Sigmoid colon (tissue), 7 donors: ENCODE data around the gene KLF5. TPM values are rescaled to one million over a fixed set of nuclear protein-coding genes. Genes with fewer than 3 reads are reported as not detected.

Experiments used
- DNase-seq: peaks from one replicate; pipeline ENCODE4 v3.0.0-alpha.2; 2019
- H3K27ac ChIP-seq, 4 donors: fragments of 200-600 bp; sonication (generic); one replicate each; pipeline ENCODE4 v1.5.1; 2016 to 2019; ENCODE audit warnings: mild to moderate bottlenecking in 1 of 4
- H3K27me3 ChIP-seq, 3 donors: fragments of 200-600 bp; sonication (generic); one replicate each; pipeline ENCODE4 v1.5.1; 2019; ENCODE audit warnings: mild to moderate bottlenecking in 1 of 3
- H3K36me3 ChIP-seq, 4 donors: fragments of 200-600 bp; sonication (generic); one replicate each; pipeline ENCODE4 v1.5.1; 2016 to 2019
- H3K4me1 ChIP-seq, 4 donors: fragments of 200-600 bp; sonication (generic); one replicate each; pipeline ENCODE4 v1.5.1; 2017 to 2019
- H3K4me3 ChIP-seq, 4 donors: fragments of 200-600 bp; sonication (generic); one replicate each; pipeline ENCODE4 v1.5.1; 2017 to 2019; ENCODE audit warnings: mild to moderate bottlenecking in 2 of 4, moderate library complexity in 1 of 4
- H3K9me3 ChIP-seq, 4 donors: fragments of 200-600 bp in 3 of 4; sonication (generic) in 3 of 4; one replicate each; pipeline versions ENCODE4 v1.5.1 to v1.6.1; 2013 to 2019
- CTCF ChIP-seq, 4 experiments: fragments of 450-650 bp in 3 of 4; fragments of 200-600 bp in 1 of 4; IDR thresholded peaks; one replicate each; pipeline ENCODE4 v1.5.1; 2016 to 2019; ENCODE audit warnings: antibody characterized with exemption in 4 of 4, mild to moderate bottlenecking in 3 of 4, moderate library complexity in 2 of 4
- EP300 ChIP-seq, 4 donors: sonication (generic); formaldehyde crosslinking; IDR thresholded peaks; one replicate each; pipeline ENCODE4 v1.6.1; 2017; ENCODE audit warnings: antibody characterized with exemption in 4 of 4
- POLR2A ChIP-seq, 2 donors: fragments of 450-650 bp; IDR thresholded peaks; one replicate each; pipeline ENCODE4 v1.6.1; 2016; ENCODE audit warnings: antibody characterized with exemption in 2 of 2, mild to moderate bottlenecking in 2 of 2, moderate library complexity in 2 of 2
- POLR2AphosphoS5 ChIP-seq, 4 donors: sonication (generic); formaldehyde crosslinking; IDR thresholded peaks; one replicate each; pipeline ENCODE4 v1.6.1; 2017; ENCODE audit warnings: antibody characterized with exemption in 4 of 4
- WGBS, 2 donors: extraction: QIAGEN DNeasy Blood & Tissue Kit; methylation state at CpG; one replicate each; pipeline ENCODE4 v1.1.7; 2013; 5-methylcytosine and 5-hydroxymethylcytosine counted together
- intact Hi-C: fragments of 100-400 bp; cut with DNase I; formaldehyde crosslinking; loops from one replicate; pipeline ENCODE4 v1.15.1; 2023
- polyA plus RNA-seq, 3 donors: library from polyadenylated mRNA; stranded (reverse); fragments of 200-250 nt; gene quantifications; one replicate each; pipeline ENCODE4 v1.2.3, GENCODE V29; 2013
- total RNA-seq, 4 donors: library from RNA; depleted of rRNA; stranded (reverse); fragments of >200 nt; gene quantifications; one replicate each; pipeline ENCODE4 v1.1.0, GENCODE V29; 2016
- donor health status: healthy with polysubstance abuse.
- donor health status: Bipolar disorder and iron deficiency.
- donor health status: healthy.

The KLF5 gene
- total and polyA plus RNA-seq, 7 donors = 2.3 to 169 (median 3.6) TPM

- no peaks in the 10 kb centered on the region for H3K36me3 ChIP-seq
- H3K27ac ChIP-seq = peak overlapping the region in 2 of 4 donors; percentile 82 to 85
- intact Hi-C loops = no loop called here
- peak overlapping the region in 2 of 4 donors; percentile 3 to 7 for H3K4me3 ChIP-seq
- H3K9me3 ChIP-seq = no peaks in the 10 kb centered on the region
- H3K27me3 ChIP-seq = no peaks in the 10 kb centered on the region
- no peak for TF ChIP-seq CTCF (IDR thresholded peaks at IDR 0.05)
- TF ChIP-seq POLR2A (IDR thresholded peaks at IDR 0.05) = no peak
- no peak for TF ChIP-seq POLR2AphosphoS5 (IDR thresholded peaks at IDR 0.05)
- TF ChIP-seq EP300 (IDR thresholded peaks at IDR 0.05) = no peak
- peaks cover 0 to 18% (median 11%) of the 10 kb centered on the region in 4 donors for H3K4me1 ChIP-seq
- 21 to 62% methylated on average over 6 of the region's 6 CpGs for WGBS, 2 donors
- no peak for DNase-seq
Measured at GRCh38 chr13:73061473-73061872, 2.7 kb downstream of the KLF5 start.

GRCh38 chr13:73061876-73062275 is 3.1 kb downstream of the KLF5 start:
- Histone ChIP-seq H3K4me1 (peaks cover 0 to 18% (median 11%) of the 10 kb centered on the region in 4 donors), H3K27ac (peak overlapping the region in 2 of 4 donors; percentile 82 to 85), H3K9me3 (no peaks in the 10 kb centered on the region), H3K4me3 (peak overlapping the region in 2 of 4 donors; percentile 3 to 7), H3K36me3 (no peaks in the 10 kb centered on the region), H3K27me3 (no peaks in the 10 kb centered on the region)
- TF ChIP-seq CTCF (IDR thresholded peaks at IDR 0.05) (no peak), POLR2AphosphoS5 (IDR thresholded peaks at IDR 0.05) (no peak), EP300 (IDR thresholded peaks at IDR 0.05) (no peak), POLR2A (IDR thresholded peaks at IDR 0.05) (no peak)
- no peak for DNase-seq
- intact Hi-C loops = no loop called here
- WGBS, 2 donors = 29 to 74% methylated on average over 9 of the region's 9 CpGs

GRCh38 chr13:73062468-73062867 is 3.7 kb downstream of the KLF5 start:
- no peaks in the 10 kb centered on the region for H3K27me3 ChIP-seq
- H3K27ac ChIP-seq = peak overlapping the region in 2 of 4 donors; percentile 82 to 85
- no peak overlapping the region for H3K4me3 ChIP-seq
- no peaks in the 10 kb centered on the region for H3K36me3 ChIP-seq
- H3K4me1 ChIP-seq = peaks cover 0 to 18% (median 11%) of the 10 kb centered on the region in 4 donors
- no peak for TF ChIP-seq POLR2AphosphoS5 (IDR thresholded peaks at IDR 0.05)
- no peak for TF ChIP-seq CTCF (IDR thresholded peaks at IDR 0.05)
- TF ChIP-seq POLR2A (IDR thresholded peaks at IDR 0.05) = no peak
- no peak for TF ChIP-seq EP300 (IDR thresholded peaks at IDR 0.05)
- no peak for DNase-seq
- no peaks in the 10 kb centered on the region for H3K9me3 ChIP-seq
- WGBS, 2 donors = 30 to 69% methylated on average over 13 of the region's 13 CpGs
- intact Hi-C loops = no loop called here

- no peaks in the 10 kb centered on the region for H3K9me3 ChIP-seq
- H3K4me1 ChIP-seq = peaks cover 0 to 14% (median 8%) of the 10 kb centered on the region in 4 donors
- DNase-seq = no peak
- 17 to 67% methylated on average over 3 of the region's 3 CpGs for WGBS, 2 donors
- H3K27ac ChIP-seq = no peak overlapping the region
- no peak overlapping the region for H3K4me3 ChIP-seq
- H3K36me3 ChIP-seq = no peaks in the 10 kb centered on the region
- TF ChIP-seq EP300 (IDR thresholded peaks at IDR 0.05) (no peak), POLR2A (IDR thresholded peaks at IDR 0.05) (no peak), POLR2AphosphoS5 (IDR thresholded peaks at IDR 0.05) (no peak), CTCF (IDR thresholded peaks at IDR 0.05) (no peak)
- H3K27me3 ChIP-seq = no peaks in the 10 kb centered on the region
- intact Hi-C loops = no loop called here
Measured at GRCh38 chr13:73063166-73063565, 4.4 kb downstream of the KLF5 start.

GRCh38 chr13:73065036-73065435 is 6.2 kb downstream of the KLF5 start:
- TF ChIP-seq CTCF (IDR thresholded peaks at IDR 0.05) = no peak
- no peak for TF ChIP-seq POLR2AphosphoS5 (IDR thresholded peaks at IDR 0.05)
- TF ChIP-seq EP300 (IDR thresholded peaks at IDR 0.05) = no peak
- no peak for TF ChIP-seq POLR2A (IDR thresholded peaks at IDR 0.05)
- Histone ChIP-seq H3K27me3 (no peaks in the 10 kb centered on the region), H3K4me3 (no peak overlapping the region), H3K9me3 (no peaks in the 10 kb centered on the region), H3K36me3 (no peaks in the 10 kb centered on the region), H3K4me1 (peaks cover 0 to 11% (median 5%) of the 10 kb centered on the region in 4 donors), H3K27ac (no peak overlapping the region)
- 14 to 61% methylated on average over 2 of the region's 2 CpGs for WGBS, 2 donors
- intact Hi-C loops = no loop called here
- DNase-seq = no peak
